Measurements from ENCODE around the gene UST. TPM values are rescaled to one million over a fixed set of nuclear protein-coding genes. Genes with fewer than 3 reads are reported as not detected.

Gene UST
- total RNA-seq, 1 donor from 2014 or later: 33.3 TPM

- H3K27me3 ChIP-seq: no peaks in the 10 kb centered on the region
- H3K4me1 ChIP-seq: peaks cover 29% of the 10 kb centered on the region
- H3K27ac ChIP-seq: no peak overlapping the region
- no peak overlapping the region for H2AFZ ChIP-seq (replicated peaks)
- Mint-ChIP-seq H3K9me3 (peaks cover 8% of the 10 kb centered on the region), H3K27ac (no peak overlapping the region), H3K4me3 (no peak overlapping the region), H3K4me1 (peaks cover 28% of the 10 kb centered on the region), H3K27me3 (ENCODE audit: insufficient read depth, low read depth) (no peaks in the 10 kb centered on the region), H3K36me3 (peaks cover 5% of the 10 kb centered on the region)
- DNase-seq (ENCODE audit: low spot score): no peak
- no peak overlapping the region for H3K4me2 ChIP-seq
- no peak for TF ChIP-seq EZH2 (IDR thresholded peaks at IDR 0.05)
- no peak for TF ChIP-seq CTCF (IDR thresholded peaks at IDR 0.05)
- no peak for TF ChIP-seq EZH2phosphoT487 (IDR thresholded peaks at IDR 0.05)
- H3K9me3 ChIP-seq (ENCODE audit: low read depth): no peaks in the 10 kb centered on the region
- peaks cover 23% of the 10 kb centered on the region for H4K20me1 ChIP-seq (ENCODE audit: low read depth)
- no peaks in the 10 kb centered on the region for H3K36me3 ChIP-seq
- H3K4me3 ChIP-seq: no peak overlapping the region
- no peak overlapping the region for H3K9ac ChIP-seq
- peaks cover 25% of the 10 kb centered on the region for H3F3A ChIP-seq (ENCODE audit: low read depth)
- peaks cover 95% of the 10 kb centered on the region for H3K79me2 ChIP-seq (ENCODE audit: low read depth)
Measured at GRCh38 chr6:148822819-148823218, 76.0 kb downstream of the UST start.

- Histone ChIP-seq H3K36me3 (no peaks in the 10 kb centered on the region), H3K4me3 (no peak overlapping the region), H4K20me1 (ENCODE audit: low read depth) (peaks cover 13% of the 10 kb centered on the region), H3F3A (ENCODE audit: low read depth) (peaks cover 10% of the 10 kb centered on the region), H3K4me2 (no peak overlapping the region), H3K27me3 (no peaks in the 10 kb centered on the region), H3K9ac (no peak overlapping the region), H2AFZ (replicated peaks) (no peak overlapping the region), H3K4me1 (peaks cover 14% of the 10 kb centered on the region), H3K79me2 (ENCODE audit: low read depth) (peaks cover 98% of the 10 kb centered on the region), H3K27ac (no peak overlapping the region), H3K9me3 (ENCODE audit: low read depth) (no peaks in the 10 kb centered on the region)
- peaks cover 8% of the 10 kb centered on the region for H3K9me3 Mint-ChIP-seq
- TF ChIP-seq CTCF (IDR thresholded peaks at IDR 0.05) (no peak), EZH2 (IDR thresholded peaks at IDR 0.05) (no peak), EZH2phosphoT487 (IDR thresholded peaks at IDR 0.05) (no peak)
- H3K27me3 Mint-ChIP-seq (ENCODE audit: insufficient read depth, low read depth): no peaks in the 10 kb centered on the region
- no peak overlapping the region for H3K4me3 Mint-ChIP-seq
- H3K4me1 Mint-ChIP-seq: peaks cover 13% of the 10 kb centered on the region
- H3K27ac Mint-ChIP-seq: no peak overlapping the region
- no peak for DNase-seq (ENCODE audit: low spot score)
- peaks cover 5% of the 10 kb centered on the region for H3K36me3 Mint-ChIP-seq
Measured at GRCh38 chr6:148824291-148824690, 77.5 kb downstream of the UST start.

GRCh38 chr6:148824960-148825359 is 78.1 kb downstream of the UST start:
- Mint-ChIP-seq H3K27ac (no peak overlapping the region), H3K4me3 (no peak overlapping the region), H3K36me3 (peaks cover 8% of the 10 kb centered on the region), H3K4me1 (peaks cover 6% of the 10 kb centered on the region), H3K9me3 (peaks cover 8% of the 10 kb centered on the region), H3K27me3 (ENCODE audit: insufficient read depth, low read depth) (no peaks in the 10 kb centered on the region)
- Histone ChIP-seq H3K4me3 (no peak overlapping the region), H3K79me2 (ENCODE audit: low read depth) (peaks cover 94% of the 10 kb centered on the region), H3K4me2 (no peak overlapping the region), H4K20me1 (ENCODE audit: low read depth) (peaks cover 13% of the 10 kb centered on the region), H2AFZ (replicated peaks) (no peak overlapping the region), H3K9me3 (ENCODE audit: low read depth) (no peaks in the 10 kb centered on the region), H3K27ac (no peak overlapping the region), H3K4me1 (peaks cover 7% of the 10 kb centered on the region), H3K9ac (no peak overlapping the region), H3F3A (ENCODE audit: low read depth) (peaks cover 3% of the 10 kb centered on the region), H3K36me3 (no peaks in the 10 kb centered on the region), H3K27me3 (no peaks in the 10 kb centered on the region)
- no peak for DNase-seq (ENCODE audit: low spot score)
- no peak for TF ChIP-seq CTCF (IDR thresholded peaks at IDR 0.05)
- TF ChIP-seq EZH2phosphoT487 (IDR thresholded peaks at IDR 0.05): no peak
- TF ChIP-seq EZH2 (IDR thresholded peaks at IDR 0.05): no peak
